Kidney tubule cell (primary cell): Measurements from ENCODE around the gene PSD4.
A peak's percentile ranks its signal among the peaks of the same experiment; 100 is the strongest.

Experiments used
- DNase-seq: peaks from one replicate; pipeline ENCODE4 v3.0.0-alpha.2; 2018; ENCODE audit warnings: low spot score

Gene PSD4

GRCh38 chr2:113207021-113207420 is 33.2 kb downstream of the PSD4 start:
- no peak for DNase-seq

GRCh38 chr2:113208396-113208795 is 34.6 kb downstream of the PSD4 start:
- DNase-seq = no peak

GRCh38 chr2:113209011-113209645 is 35.4 kb downstream of the PSD4 start:
- DNase-seq = peak; percentile 93

- DNase-seq = no peak
Measured at GRCh38 chr2:113209646-113210171, 35.9 kb downstream of the PSD4 start.

- peak; percentile 83 for DNase-seq
Measured at GRCh38 chr2:113211226-113212105, 37.7 kb downstream of the PSD4 start.

GRCh38 chr2:113212245-113213060 is 38.7 kb downstream of the PSD4 start:
- DNase-seq = peak; percentile 62

GRCh38 chr2:113213061-113213930 is 39.5 kb downstream of the PSD4 start:
- DNase-seq = peak; percentile 50

- peak; percentile 50 for DNase-seq
Measured at GRCh38 chr2:113214141-113214540, 40.4 kb downstream of the PSD4 start.

GRCh38 chr2:113215056-113215455 is 41.3 kb downstream of the PSD4 start:
- DNase-seq = peak; percentile 32

GRCh38 chr2:113216321-113216720 is 42.5 kb downstream of the PSD4 start:
- DNase-seq = peak; percentile 20

- DNase-seq = peak; percentile 22
Measured at GRCh38 chr2:113216891-113217454, 43.2 kb downstream of the PSD4 start.

- DNase-seq = peak; percentile 69
Measured at GRCh38 chr2:113217455-113218282, 43.9 kb downstream of the PSD4 start.

- peak; percentile 96 for DNase-seq
Measured at GRCh38 chr2:113218283-113219091, 44.7 kb downstream of the PSD4 start.

GRCh38 chr2:113219092-113219441 is 45.3 kb downstream of the PSD4 start:
- DNase-seq = no peak

- DNase-seq = no peak
Measured at GRCh38 chr2:113219525-113219888, 45.7 kb downstream of the PSD4 start.

- DNase-seq = peak; percentile 88
Measured at GRCh38 chr2:113219889-113220641, 46.3 kb downstream of the PSD4 start.

GRCh38 chr2:113220970-113221708 is 47.4 kb downstream of the PSD4 start:
- peak; percentile 34 for DNase-seq

GRCh38 chr2:113221846-113222245 is 48.1 kb downstream of the PSD4 start:
- no peak for DNase-seq
